ENCODE results near the gene RANBP3L.

DNA sequence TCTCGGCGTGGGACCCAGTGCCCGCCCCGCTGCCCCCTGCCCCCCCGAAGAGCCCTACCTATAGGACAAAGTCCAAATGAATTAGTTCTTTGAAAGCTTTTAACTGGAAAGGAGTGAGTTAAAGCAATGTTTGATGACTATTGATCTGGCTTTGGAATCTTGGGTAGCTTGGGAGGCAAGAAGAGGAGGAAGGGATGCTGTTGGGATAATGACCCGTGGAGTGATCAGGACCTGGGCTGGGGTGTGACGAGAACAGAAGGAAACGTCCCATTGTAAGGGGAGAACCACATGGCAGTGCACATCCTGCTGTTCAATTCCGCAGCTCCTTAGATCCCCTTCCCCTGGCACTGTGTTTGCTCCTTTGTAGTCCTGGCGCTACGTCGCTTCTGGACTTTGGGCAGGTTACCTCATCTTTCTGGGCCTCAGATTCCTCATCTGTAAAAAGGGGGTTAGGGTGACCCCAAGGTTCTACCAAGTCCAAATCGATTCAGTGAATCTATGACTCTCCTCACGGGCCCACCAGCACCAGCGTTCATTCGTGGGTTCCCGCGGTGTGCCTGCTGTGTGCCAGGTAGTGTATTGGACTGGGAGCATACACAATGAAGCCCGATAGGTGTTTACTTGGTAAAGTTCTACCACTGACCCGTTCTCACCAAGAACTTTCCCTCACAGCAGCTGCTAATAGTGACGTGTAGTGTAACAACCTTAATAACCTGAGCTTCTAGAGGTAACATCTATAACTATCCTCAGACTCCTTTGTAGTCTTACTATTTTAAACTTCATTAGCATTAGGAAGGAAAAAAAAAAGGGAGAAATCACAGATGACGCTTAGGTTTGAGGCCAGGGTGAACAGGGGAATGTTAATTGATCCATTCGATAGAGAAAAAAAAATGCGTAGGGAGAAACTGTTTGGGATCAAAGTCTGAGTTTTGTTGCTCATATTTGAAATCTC, 58.9 kb downstream of the RANBP3L start:
- TF ChIP-seq ZSCAN29 (IDR thresholded peaks at IDR 0.05) (no peak), NFYB (IDR thresholded peaks at IDR 0.05; ENCODE audit: insufficient read depth, low read depth, low read length) (no peak), PAX5 (IDR thresholded peaks at IDR 0.05; ENCODE audit: borderline replicate concordance, low read depth, low read length) (no peak), BRCA1 (IDR thresholded peaks at IDR 0.05; ENCODE audit: low read depth, low read length) (no peak), YY1 (IDR thresholded peaks at IDR 0.05; ENCODE audit: low read depth, low read length) (no peak), ZBED1 (IDR thresholded peaks at IDR 0.05; ENCODE audit: borderline replicate concordance) (no peak), CHD2 (IDR thresholded peaks at IDR 0.05; ENCODE audit: borderline replicate concordance, low read depth, low read length) (no peak)
- TF ChIP-seq, protein P1, sequence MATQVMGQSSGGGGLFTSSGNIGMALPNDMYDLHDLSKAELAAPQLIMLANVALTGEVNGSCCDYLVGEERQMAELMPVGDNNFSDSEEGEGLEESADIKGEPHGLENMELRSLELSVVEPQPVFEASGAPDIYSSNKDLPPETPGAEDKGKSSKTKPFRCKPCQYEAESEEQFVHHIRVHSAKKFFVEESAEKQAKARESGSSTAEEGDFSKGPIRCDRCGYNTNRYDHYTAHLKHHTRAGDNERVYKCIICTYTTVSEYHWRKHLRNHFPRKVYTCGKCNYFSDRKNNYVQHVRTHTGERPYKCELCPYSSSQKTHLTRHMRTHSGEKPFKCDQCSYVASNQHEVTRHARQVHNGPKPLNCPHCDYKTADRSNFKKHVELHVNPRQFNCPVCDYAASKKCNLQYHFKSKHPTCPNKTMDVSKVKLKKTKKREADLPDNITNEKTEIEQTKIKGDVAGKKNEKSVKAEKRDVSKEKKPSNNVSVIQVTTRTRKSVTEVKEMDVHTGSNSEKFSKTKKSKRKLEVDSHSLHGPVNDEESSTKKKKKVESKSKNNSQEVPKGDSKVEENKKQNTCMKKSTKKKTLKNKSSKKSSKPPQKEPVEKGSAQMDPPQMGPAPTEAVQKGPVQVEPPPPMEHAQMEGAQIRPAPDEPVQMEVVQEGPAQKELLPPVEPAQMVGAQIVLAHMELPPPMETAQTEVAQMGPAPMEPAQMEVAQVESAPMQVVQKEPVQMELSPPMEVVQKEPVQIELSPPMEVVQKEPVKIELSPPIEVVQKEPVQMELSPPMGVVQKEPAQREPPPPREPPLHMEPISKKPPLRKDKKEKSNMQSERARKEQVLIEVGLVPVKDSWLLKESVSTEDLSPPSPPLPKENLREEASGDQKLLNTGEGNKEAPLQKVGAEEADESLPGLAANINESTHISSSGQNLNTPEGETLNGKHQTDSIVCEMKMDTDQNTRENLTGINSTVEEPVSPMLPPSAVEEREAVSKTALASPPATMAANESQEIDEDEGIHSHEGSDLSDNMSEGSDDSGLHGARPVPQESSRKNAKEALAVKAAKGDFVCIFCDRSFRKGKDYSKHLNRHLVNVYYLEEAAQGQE (IDR thresholded peaks at IDR 0.05; ENCODE audit: low read depth, low read length), result no peak
- TF ChIP-seq, protein P2, sequence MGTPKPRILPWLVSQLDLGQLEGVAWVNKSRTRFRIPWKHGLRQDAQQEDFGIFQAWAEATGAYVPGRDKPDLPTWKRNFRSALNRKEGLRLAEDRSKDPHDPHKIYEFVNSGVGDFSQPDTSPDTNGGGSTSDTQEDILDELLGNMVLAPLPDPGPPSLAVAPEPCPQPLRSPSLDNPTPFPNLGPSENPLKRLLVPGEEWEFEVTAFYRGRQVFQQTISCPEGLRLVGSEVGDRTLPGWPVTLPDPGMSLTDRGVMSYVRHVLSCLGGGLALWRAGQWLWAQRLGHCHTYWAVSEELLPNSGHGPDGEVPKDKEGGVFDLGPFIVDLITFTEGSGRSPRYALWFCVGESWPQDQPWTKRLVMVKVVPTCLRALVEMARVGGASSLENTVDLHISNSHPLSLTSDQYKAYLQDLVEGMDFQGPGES (IDR thresholded peaks at IDR 0.05), result no peak
